Measurements from ENCODE around the gene PHOX2B.
"Not testable (repeated sequence)": the region's sequence is repeated elsewhere in the genome, so short reads cannot be mapped to it uniquely, and the experiment has no call there.

The PHOX2B gene

DNA sequence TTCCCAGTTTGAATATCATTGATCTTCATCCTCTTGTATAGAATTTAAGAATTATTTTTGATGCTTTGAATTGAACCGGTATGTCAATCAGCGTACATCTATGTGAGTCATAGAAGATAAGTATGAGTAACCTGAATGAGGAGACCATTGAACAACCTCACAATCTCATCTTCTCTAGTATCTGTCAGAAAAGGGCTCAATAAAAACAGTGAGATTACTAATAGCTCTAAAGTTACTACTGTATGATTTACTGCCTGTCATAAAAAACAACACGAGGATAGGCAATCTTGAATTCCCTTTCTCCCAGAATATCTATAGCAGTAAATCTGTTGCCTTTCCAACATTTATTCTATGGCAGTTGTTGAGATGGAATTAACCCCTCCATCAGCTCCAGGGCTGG, 36.1 kb downstream of the PHOX2B start:
- DNase-seq (ENCODE audit: low read depth in 2 of 2), result no peak

- not testable (repeated sequence) for DNase-seq (ENCODE audit: low read depth in 2 of 2)
Observed at GRCh38 chr4:41711654-41712053, 36.9 kb downstream of the PHOX2B start.

GRCh38 chr4:41709844-41710481, 38.6 kb downstream of the PHOX2B start:
- no peak for DNase-seq (ENCODE audit: low read depth in 2 of 2)

- no peak for DNase-seq (ENCODE audit: low read depth in 2 of 2)
Observed at GRCh38 chr4:41703785-41704184, 44.7 kb downstream of the PHOX2B start.

DNA sequence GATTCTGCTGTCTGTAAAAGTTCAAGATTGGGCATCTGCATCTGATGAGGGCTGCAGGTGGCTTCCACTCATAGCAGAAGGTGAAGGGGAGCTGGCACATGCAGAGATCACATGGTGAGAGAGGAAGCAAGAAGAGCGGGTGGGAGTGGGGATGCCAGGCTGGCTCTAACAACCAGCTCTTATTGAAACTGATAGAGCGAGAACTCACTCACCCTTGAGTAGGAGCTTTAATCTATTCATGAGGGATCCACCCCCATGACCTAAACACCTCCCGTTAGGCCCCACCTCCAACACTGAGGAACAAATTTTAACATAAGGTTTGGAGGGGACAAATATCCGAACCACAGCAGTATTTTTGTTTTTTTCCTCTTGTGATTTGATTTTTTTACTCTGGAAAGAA, 45.8 kb downstream of the PHOX2B start:
- DNase-seq (ENCODE audit: low read depth in 2 of 2), result no peak

DNA sequence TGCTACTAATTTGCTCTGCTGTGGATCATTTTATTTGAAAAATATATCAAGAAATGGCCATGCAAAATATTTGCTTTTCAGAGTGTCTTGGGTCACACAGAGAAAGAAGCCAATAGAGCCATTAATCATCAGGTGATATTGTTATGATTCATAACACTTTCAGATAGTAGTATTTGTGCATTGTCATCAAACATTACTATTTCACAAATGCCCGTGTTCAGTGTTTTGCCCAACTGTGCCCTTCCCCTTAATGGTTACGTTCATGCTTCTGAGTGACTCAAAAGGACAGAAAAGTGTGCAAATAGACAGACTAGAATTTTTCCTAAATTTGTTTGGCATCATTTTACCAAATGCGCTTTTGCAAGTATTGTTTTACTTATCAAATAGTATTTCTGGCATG, 46.5 kb downstream of the PHOX2B start:
- DNase-seq (ENCODE audit: low read depth in 2 of 2), result no peak

DNA sequence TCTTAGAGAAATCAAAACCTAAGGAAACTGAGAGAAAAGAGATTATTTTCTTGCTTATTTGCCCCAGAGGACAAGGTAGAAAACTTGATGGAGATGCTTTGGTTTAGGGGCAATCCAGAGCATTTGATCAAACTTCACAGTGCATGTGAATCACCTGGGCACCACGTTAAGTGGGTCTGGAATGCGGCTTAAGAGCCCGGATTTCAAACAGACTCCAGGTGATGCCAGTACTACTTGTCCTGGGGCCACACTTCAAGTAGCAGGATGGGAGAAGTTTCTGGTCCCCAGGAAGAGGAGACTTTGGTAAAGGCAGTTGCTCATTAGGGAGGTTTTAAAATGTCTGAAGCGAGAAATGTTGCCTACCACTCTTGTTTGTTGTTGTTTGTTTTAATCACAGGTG, 51.8 kb downstream of the PHOX2B start:
- DNase-seq (ENCODE audit: low read depth in 2 of 2), result no peak

DNA sequence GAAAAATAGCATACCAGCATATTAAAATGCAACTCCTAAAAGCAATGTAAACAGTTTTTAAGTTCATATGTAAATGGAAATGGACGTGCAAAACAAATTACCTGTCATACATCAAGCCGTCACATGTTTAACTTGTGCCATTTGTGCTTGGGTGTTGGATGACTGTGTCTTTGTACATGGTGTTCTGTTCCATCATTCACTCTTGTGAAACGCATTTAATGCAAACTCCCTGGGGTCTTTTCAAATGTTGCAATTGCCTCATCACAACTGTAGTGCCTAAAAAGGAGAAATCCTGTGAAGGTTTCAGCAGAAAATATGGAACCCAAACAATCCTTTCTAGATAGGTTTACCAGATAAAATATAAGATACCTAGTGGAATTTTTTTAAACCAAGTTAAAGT, 52.4 kb downstream of the PHOX2B start:
- no peak for DNase-seq (ENCODE audit: low read depth in 2 of 2)

Data from fibroblast of skin of left biceps (primary cell).